ENCODE results near the gene USP47. TPM values are rescaled to one million over a fixed set of nuclear protein-coding genes. Genes with fewer than 3 reads are reported as not detected.

USP47 gene
- polyA plus RNA-seq, 2 of the 4 experiments (the other 2 are of a cell fraction) = 31.0 to 32.8 TPM

DNA sequence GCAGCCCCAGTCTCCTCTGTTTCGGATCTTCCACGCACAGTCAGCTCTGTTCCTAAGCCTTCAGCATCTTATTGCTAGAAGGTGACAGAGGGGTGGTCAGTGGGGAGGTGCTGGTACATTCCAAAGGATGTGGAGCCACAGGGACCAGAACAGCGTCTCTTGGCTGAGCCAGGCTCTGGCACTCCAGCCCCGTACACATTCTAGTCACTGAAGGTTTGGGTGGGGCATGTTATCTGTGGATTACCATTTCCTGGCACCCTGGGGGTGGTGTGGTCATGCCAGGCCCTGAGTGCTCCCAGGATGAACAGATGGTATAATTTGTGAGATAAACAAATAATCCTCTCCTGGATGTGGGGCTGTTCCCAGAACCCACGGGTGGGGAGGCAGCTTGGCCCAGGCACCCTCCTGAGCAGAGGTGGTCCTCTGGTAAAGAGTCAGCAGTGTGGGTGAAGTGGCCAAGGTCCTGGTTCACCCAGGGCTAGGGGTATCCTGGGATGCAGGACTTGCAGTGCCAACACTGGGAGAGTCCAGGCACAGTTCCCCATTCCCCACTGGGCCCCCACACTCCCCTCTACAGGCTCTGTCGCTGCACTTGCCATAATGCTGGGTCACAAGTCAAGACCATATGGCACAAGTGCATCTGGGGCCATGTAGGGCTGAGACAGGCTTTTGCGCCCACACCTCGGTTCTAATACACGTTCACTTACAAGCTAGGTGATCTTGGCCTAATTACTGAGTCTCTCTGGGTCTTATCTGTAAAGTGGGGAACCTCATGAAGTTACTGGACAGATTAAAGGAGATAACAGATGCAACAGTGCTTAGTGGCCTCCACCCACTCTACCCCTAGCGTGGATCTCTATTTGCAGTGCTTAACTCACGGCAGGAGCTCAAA lies 133.7 kb downstream of the USP47 start:
- no peak for ATAC-seq
- Histone ChIP-seq H3K4me3 (no peak overlapping the region), H3K27ac (peak overlapping the region; percentile 90 to 93; a peak in 5 of 6 replicates), H3K9me3 (no peaks in the 10 kb centered on the region), H3K4me2 (0 out of 3 replicates have a peak overlapping the region, but pooled peaks have one; percentile 4), H3K4me1 (peaks cover 47% of the 10 kb centered on the region)
- TF ChIP-seq, protein P1, sequence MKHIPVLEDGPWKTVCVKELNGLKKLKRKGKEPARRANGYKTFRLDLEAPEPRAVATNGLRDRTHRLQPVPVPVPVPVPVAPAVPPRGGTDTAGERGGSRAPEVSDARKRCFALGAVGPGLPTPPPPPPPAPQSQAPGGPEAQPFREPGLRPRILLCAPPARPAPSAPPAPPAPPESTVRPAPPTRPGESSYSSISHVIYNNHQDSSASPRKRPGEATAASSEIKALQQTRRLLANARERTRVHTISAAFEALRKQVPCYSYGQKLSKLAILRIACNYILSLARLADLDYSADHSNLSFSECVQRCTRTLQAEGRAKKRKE (CRISPR knock-in tag; IDR thresholded peaks at IDR 0.05; ENCODE audit: low read depth) = no peak
- TF ChIP-seq JUN (IDR thresholded peaks at IDR 0.05) (no peak), CBX2 (IDR thresholded peaks at IDR 0.05; ENCODE audit: borderline replicate concordance, low read depth) (no peak), TFCP2L1 (CRISPR knock-in tag; IDR thresholded peaks at IDR 0.05) (no peak), NFE2L2 (conservative IDR thresholded peaks at IDR 0.05; ENCODE audit: low read length) (no peak), EHMT2 (IDR thresholded peaks at IDR 0.05; ENCODE audit: low read depth) (no peak), KDM5A (IDR thresholded peaks at IDR 0.05) (no peak), FOXS1 (CRISPR knock-in tag; IDR thresholded peaks at IDR 0.05) (no peak), RCOR1 (IDR thresholded peaks at IDR 0.05; ENCODE audit: low read depth, low read length) (no peak), KDM1A (IDR thresholded peaks at IDR 0.05; ENCODE audit: low read depth) (no peak), CHD2 (IDR thresholded peaks at IDR 0.05; ENCODE audit: low read length, partially characterized antibody) (no peak), FOSL2 (IDR thresholded peaks at IDR 0.05) (no peak), FOSL2 (CRISPR knock-in tag; IDR thresholded peaks at IDR 0.05) (no peak)
- TF ChIP-seq, protein P2, sequence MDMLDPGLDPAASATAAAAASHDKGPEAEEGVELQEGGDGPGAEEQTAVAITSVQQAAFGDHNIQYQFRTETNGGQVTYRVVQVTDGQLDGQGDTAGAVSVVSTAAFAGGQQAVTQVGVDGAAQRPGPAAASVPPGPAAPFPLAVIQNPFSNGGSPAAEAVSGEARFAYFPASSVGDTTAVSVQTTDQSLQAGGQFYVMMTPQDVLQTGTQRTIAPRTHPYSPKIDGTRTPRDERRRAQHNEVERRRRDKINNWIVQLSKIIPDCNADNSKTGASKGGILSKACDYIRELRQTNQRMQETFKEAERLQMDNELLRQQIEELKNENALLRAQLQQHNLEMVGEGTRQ (IDR thresholded peaks at IDR 0.05) = no peak
- TF ChIP-seq, protein P3, sequence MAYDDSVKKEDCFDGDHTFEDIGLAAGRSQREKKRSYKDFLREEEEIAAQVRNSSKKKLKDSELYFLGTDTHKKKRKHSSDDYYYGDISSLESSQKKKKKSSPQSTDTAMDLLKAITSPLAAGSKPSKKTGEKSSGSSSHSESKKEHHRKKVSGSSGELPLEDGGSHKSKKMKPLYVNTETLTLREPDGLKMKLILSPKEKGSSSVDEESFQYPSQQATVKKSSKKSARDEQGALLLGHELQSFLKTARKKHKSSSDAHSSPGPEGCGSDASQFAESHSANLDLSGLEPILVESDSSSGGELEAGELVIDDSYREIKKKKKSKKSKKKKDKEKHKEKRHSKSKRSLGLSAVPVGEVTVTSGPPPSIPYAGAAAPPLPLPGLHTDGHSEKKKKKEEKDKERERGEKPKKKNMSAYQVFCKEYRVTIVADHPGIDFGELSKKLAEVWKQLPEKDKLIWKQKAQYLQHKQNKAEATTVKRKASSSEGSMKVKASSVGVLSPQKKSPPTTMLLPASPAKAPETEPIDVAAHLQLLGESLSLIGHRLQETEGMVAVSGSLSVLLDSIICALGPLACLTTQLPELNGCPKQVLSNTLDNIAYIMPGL (CRISPR knock-in tag; IDR thresholded peaks at IDR 0.05; ENCODE audit: borderline replicate concordance) = no peak
- TF ChIP-seq, protein P4, sequence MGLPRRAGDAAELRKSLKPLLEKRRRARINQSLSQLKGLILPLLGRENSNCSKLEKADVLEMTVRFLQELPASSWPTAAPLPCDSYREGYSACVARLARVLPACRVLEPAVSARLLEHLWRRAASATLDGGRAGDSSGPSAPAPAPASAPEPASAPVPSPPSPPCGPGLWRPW (IDR thresholded peaks at IDR 0.05) = no peak
- 73% methylated on average over 11 of the region's 11 CpGs for WGBS (ENCODE audit: missing lambda C conversion rate)
- no peak for DNase-seq (ENCODE audit: low read depth in 1 of 2, low spot score in 1 of 2)
- FAIRE-seq = no peak
- POLR2A ChIA-PET = interaction anchor here (2.0 kb wide), 1 partner anchor 19 kb away, joined by 8 read pairs; no protein-coding TSS in a partner anchor
- CTCF ChIA-PET = interaction anchor here (0.7 to 10.9 kb wide), 9 partner anchors 8 to 313 kb away, joined by 3 to 98 read pairs (median 6); no protein-coding TSS in a partner anchor

DNA sequence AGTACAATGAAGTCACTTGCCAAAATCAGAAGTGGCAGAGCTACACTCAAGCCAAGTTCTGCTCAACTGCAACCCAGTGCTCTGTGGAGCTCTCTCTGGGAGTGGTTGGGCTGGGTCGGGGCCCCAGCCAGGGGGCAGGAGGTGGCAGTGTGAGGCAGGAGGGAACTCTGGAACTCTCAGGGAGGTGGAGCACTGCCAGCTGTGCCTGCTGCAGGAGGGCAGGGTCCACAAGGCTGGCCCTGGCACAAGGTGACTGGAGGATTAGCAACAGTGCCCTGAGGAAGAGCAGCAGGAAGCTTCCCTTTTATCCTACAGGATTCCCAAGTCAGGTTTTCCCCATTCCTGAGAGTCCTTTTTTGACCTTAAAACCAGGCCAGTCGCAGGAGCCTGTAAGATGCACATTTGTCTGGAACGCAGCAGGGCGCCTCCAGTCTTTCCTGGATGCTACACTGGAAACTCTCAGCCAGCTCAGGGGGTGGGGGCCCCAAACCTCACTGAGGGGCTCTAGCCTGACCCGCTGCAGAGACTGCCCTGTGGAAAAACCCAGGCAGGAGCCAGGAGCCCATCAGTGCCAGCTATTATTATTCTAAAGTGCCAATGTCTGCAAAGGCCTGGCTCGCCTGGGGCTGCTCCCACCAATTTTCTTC lies 134.8 kb downstream of the USP47 start:
- H3K4me3 ChIP-seq = peak overlapping the region; percentile 14; the same call in 1 of the 3 replicates
- DNase-seq (ENCODE audit: low read depth in 1 of 2, low spot score in 1 of 2) = peak in 1 of 2 experiments; percentile 27
- H3K27ac ChIP-seq = peak overlapping the region; percentile 90 to 93
- 42% methylated on average over 6 of the region's 6 CpGs for WGBS (ENCODE audit: missing lambda C conversion rate)
- POLR2A ChIA-PET = interaction anchor here (1.0 to 2.0 kb wide), 5 partner anchors 10 to 1118 kb away, joined by 3 to 8 read pairs (median 6); partner anchors contain the start of gene DKK3
- peak; percentile 21 to 45 for ATAC-seq
- CTCF ChIA-PET = interaction anchor here (0.7 to 10.9 kb wide), 10 partner anchors 10 to 305 kb away, joined by 3 to 98 read pairs (median 6); no protein-coding TSS in a partner anchor
- H3K9me3 ChIP-seq = no peaks in the 10 kb centered on the region
- FAIRE-seq = no peak
- H3K4me2 ChIP-seq = peak overlapping the region; percentile 82
- H3K4me1 ChIP-seq = peaks cover 52% of the 10 kb centered on the region
- TF ChIP-seq MAFK (IDR thresholded peaks at IDR 0.05; ENCODE audit: partially characterized antibody) (no peak), RAD21 (conservative IDR thresholded peaks at IDR 0.05 in 1 of 2, IDR thresholded peaks at IDR 0.05 in 1 of 2) (peak in 1 of 2 experiments; percentile 10; a peak in 1 of 5 replicates)
